Measurements from ENCODE around the gene GNB1L.

GNB1L gene

GRCh38 chr22:19746726-19747125 is 107.9 kb downstream of the GNB1L start:
- DNase-seq (ENCODE audit: low read depth in 2 of 2) = no peak
- TF ChIP-seq CTCF (IDR thresholded peaks at IDR 0.05; ENCODE audit: low read depth, low read length) = no peak
- no peak overlapping the region for H3K4me3 ChIP-seq (replicated peaks in 1 of 2; ENCODE audit: low read depth in 2 of 2, low read length in 2 of 2)

GRCh38 chr22:19745155-19746101 is 109.2 kb downstream of the GNB1L start:
- no peak overlapping the region for H3K4me3 ChIP-seq (replicated peaks in 1 of 2; ENCODE audit: low read depth in 2 of 2, low read length in 2 of 2)
- TF ChIP-seq CTCF (IDR thresholded peaks at IDR 0.05; ENCODE audit: low read depth, low read length) = no peak
- DNase-seq (ENCODE audit: low read depth in 2 of 2) = no peak

- no peak overlapping the region for H3K4me3 ChIP-seq (replicated peaks in 1 of 2; ENCODE audit: low read depth in 2 of 2, low read length in 2 of 2)
- no peak for DNase-seq (ENCODE audit: low read depth in 2 of 2)
- TF ChIP-seq CTCF (IDR thresholded peaks at IDR 0.05; ENCODE audit: low read depth, low read length) = no peak
These were observed 110.2 kb downstream of the GNB1L start for GRCh38 chr22:19744350-19745006.

- no peak for DNase-seq (ENCODE audit: low read depth in 2 of 2)
- no peak for TF ChIP-seq CTCF (IDR thresholded peaks at IDR 0.05; ENCODE audit: low read depth, low read length)
- no peak overlapping the region for H3K4me3 ChIP-seq (replicated peaks in 1 of 2; ENCODE audit: low read depth in 2 of 2, low read length in 2 of 2)
These were observed 111.0 kb downstream of the GNB1L start for GRCh38 chr22:19743651-19744050.

GRCh38 chr22:19743081-19743480 is 111.6 kb downstream of the GNB1L start:
- no peak for DNase-seq (ENCODE audit: low read depth in 2 of 2)
- no peak for TF ChIP-seq CTCF (IDR thresholded peaks at IDR 0.05; ENCODE audit: low read depth, low read length)
- H3K4me3 ChIP-seq (replicated peaks in 1 of 2; ENCODE audit: low read depth in 2 of 2, low read length in 2 of 2) = no peak overlapping the region

- DNase-seq (ENCODE audit: low read depth in 2 of 2) = no peak
- no peak overlapping the region for H3K4me3 ChIP-seq (replicated peaks in 1 of 2; ENCODE audit: low read depth in 2 of 2, low read length in 2 of 2)
- TF ChIP-seq CTCF (IDR thresholded peaks at IDR 0.05; ENCODE audit: low read depth, low read length) = no peak
These were observed 112.3 kb downstream of the GNB1L start for GRCh38 chr22:19742160-19743066.

Measured in cardiac fibroblast (primary cell).